K562 (cell line): Measurements from ENCODE around the gene MET. TPM values are rescaled to one million over a fixed set of nuclear protein-coding genes. Genes with fewer than 3 reads are reported as not detected.
A peak's percentile ranks its signal among the peaks of the same experiment; 100 is the strongest.
"Not testable (repeated sequence)": the region's sequence is repeated elsewhere in the genome, so short reads cannot be mapped to it uniquely, and the experiment has no call there.

Experiments used
- ATAC-seq: fragments of 200-7000 bp; cut with Tn5 transposase; 3 replicates; pipeline ENCODE4 v1.9.1; 2020; ENCODE audit warnings: moderate library complexity
- BruUV-seq: library from RNA; stranded (reverse); fragments of 400-500 nt; replicated peaks from 2 replicates; lab custom pipeline; 2021; lab: Mats Ljungman, UMichigan
- CTCF ChIA-PET: fragments of 300-600 bp; formaldehyde crosslinking; extraction: SDS; loops from one replicate; lab custom pipeline; 2021; ENCODE audit warnings: low intra/inter-chr PET ratio; lab: Yijun Ruan, JAX
- POLR2A ChIA-PET: fragments of 300-600, 350-650 bp; sonication (Branson Sonifier 250); formaldehyde crosslinking; extraction: SDS; loops from one replicate; lab custom pipeline; 2021; ENCODE audit warnings: antibody characterized with exemption, inconsistent platforms; lab: Yijun Ruan, JAX
- DNase-seq, 4 experiments: peaks; one replicate each; pipeline versions ENCODE4 v3.0.0 to v3.0.0-alpha.2; 2011 to 2018; ENCODE audit warnings: low spot score in 3 of 4, mixed read lengths in 3 of 4; ENCODE audit errors: extremely low read depth in 1 of 4
- FAIRE-seq: peaks from 2 replicates; lab custom pipeline; 2011; peaks lifted over from hg19 to GRCh38; lab: Jason Lieb, UNC
- H2AFZ ChIP-seq: 2 replicates; pipeline ENCODE4 v1.6.0; 2011; ENCODE audit warnings: low read depth, low read length, control low read depth, inconsistent platforms
- H3K27ac ChIP-seq: fragments of 200-600 bp; 3 replicates; pipeline ENCODE4 v1.8.0; 2011; ENCODE audit warnings: low read depth, mild to moderate bottlenecking, control low read depth, inconsistent platforms, low read length, moderate library complexity, mixed read lengths; ENCODE audit errors: extremely low read depth
- H3K27me3 ChIP-seq, 2 experiments: fragments of 300-600 bp in 1 of 2; 2 replicates in 1 of 2; 3 replicates in 1 of 2; pipeline versions ENCODE4 v1.6.0 to v1.8.0; 2011; ENCODE audit warnings: inconsistent platforms in 2 of 2, low read length in 2 of 2, mild to moderate bottlenecking in 1 of 2, mixed read lengths in 1 of 2, moderate library complexity in 1 of 2; ENCODE audit not compliant: control insufficient read depth in 2 of 2, insufficient read depth in 2 of 2
- H3K36me3 ChIP-seq: fragments of 300-600 bp; 3 replicates; pipeline ENCODE4 v1.8.0; 2011; ENCODE audit warnings: mild to moderate bottlenecking, low read length, inconsistent platforms; ENCODE audit not compliant: control insufficient read depth, insufficient read depth
- H3K4me1 ChIP-seq, 2 experiments: fragments of 200-600 bp in 1 of 2; replicated peaks in 1 of 2; 2 replicates in 1 of 2; 3 replicates in 1 of 2; pipeline versions ENCODE4 v1.5.1 to v1.8.0; 2011; ENCODE audit warnings: inconsistent platforms in 2 of 2, low read length in 2 of 2, mild to moderate bottlenecking in 1 of 2, mixed read lengths in 1 of 2, moderate library complexity in 1 of 2; ENCODE audit not compliant: control insufficient read depth in 2 of 2, insufficient read depth in 2 of 2
- H3K4me2 ChIP-seq: 2 replicates; pipeline ENCODE4 v1.6.1; 2011; ENCODE audit warnings: low read length, control low read depth, inconsistent platforms, mixed read lengths; ENCODE audit not compliant: insufficient read depth
- H3K4me3 ChIP-seq: fragments of 200-600 bp; sonication (generic), shearing (Covaris generic); 2 replicates; pipeline ENCODE4 v1.5.1; 2016; ENCODE audit warnings: control low read depth, inconsistent platforms
- H3K79me2 ChIP-seq: fragments of 200-600 bp; 3 replicates; pipeline ENCODE4 v1.8.0; 2011; ENCODE audit warnings: low read length, inconsistent platforms; ENCODE audit not compliant: control insufficient read depth, insufficient read depth
- H3K9ac ChIP-seq, 2 experiments: 2 replicates each; pipeline versions ENCODE4 v1.6.0 to v1.6.1; 2011; ENCODE audit warnings: low read depth in 2 of 2, low read length in 2 of 2, control low read depth in 1 of 2, inconsistent platforms in 1 of 2, mild to moderate bottlenecking in 1 of 2, mixed read lengths in 1 of 2; ENCODE audit not compliant: insufficient read depth in 1 of 2
- H3K9me1 ChIP-seq: one replicate; pipeline ENCODE4 v1.6.0; 2011; ENCODE audit warnings: inconsistent platforms, mild to moderate bottlenecking, low read length, moderate library complexity; ENCODE audit not compliant: control insufficient read depth, insufficient read depth
- H3K9me3 ChIP-seq: replicated peaks from 2 replicates; pipeline ENCODE4 v1.5.1; 2011; ENCODE audit warnings: low read depth, low read length, inconsistent platforms; ENCODE audit not compliant: control insufficient read depth, insufficient read depth
- H4K20me1 ChIP-seq: replicated peaks from 2 replicates; pipeline ENCODE4 v1.6.1; 2011; ENCODE audit warnings: low read length, inconsistent platforms, mixed read lengths; ENCODE audit not compliant: control insufficient read depth, insufficient read depth
- ADNP ChIP-seq: fragments of 200-800 bp; sonication (Bioruptor generic); IDR thresholded peaks from 2 replicates; pipeline ENCODE4 v1.6.1; 2016; ENCODE audit warnings: missing genetic modification characterization, missing compliant biosample characterization
- BCOR ChIP-seq: fragments of 450-650 bp; IDR thresholded peaks from 2 replicates; pipeline ENCODE4 v1.6.1; 2016
- RBM25 ChIP-seq: fragments of 200-400 bp; formaldehyde crosslinking; IDR thresholded peaks from 2 replicates; pipeline ENCODE4 v1.6.1; 2018; ENCODE audit warnings: low read length, low read depth, moderate library complexity; ENCODE audit not compliant: severe bottlenecking
- SMAD4 ChIP-seq: fragments of 250-450 bp; sonication (Bioruptor Pico); conservative IDR thresholded peaks from 2 replicates; pipeline ENCODE4 v1.8.0; 2021; ENCODE audit warnings: inconsistent platforms, mild to moderate bottlenecking, moderate library complexity
- SRSF3 ChIP-seq: fragments of 200-400 bp; formaldehyde crosslinking; IDR thresholded peaks from 2 replicates; pipeline ENCODE4 v1.6.1; 2016; ENCODE audit warnings: mild to moderate bottlenecking, low read length, moderate library complexity; ENCODE audit not compliant: insufficient read depth
- WGBS: fragments of 100-300 bp; shearing (Covaris generic); methylation state at CpG from one replicate; pipeline ENCODE4 v1.1.6; 2016; ENCODE audit warnings: low coverage, mixed read lengths; ENCODE audit not compliant: insufficient coverage; ENCODE audit errors: missing lambda C conversion rate; 5-methylcytosine and 5-hydroxymethylcytosine counted together
- in situ Hi-C: fragments of 300-500 bp; cut with MboI; formaldehyde crosslinking; loops from 4 replicates; pipeline ENCODE4 v1.15.0; 2018; ENCODE audit warnings: inconsistent platforms, mixed read lengths
- intact Hi-C: fragments of 100-400 bp; cut with micrococcal nuclease; formaldehyde crosslinking; loops from 2 replicates; pipeline ENCODE4 v1.14.2; 2022
- polyA plus RNA-seq, 8 experiments: library from polyadenylated mRNA; depleted of rRNA in 4 of 8; stranded (reverse) in 5 of 8; unstranded in 3 of 8; fragments of >200 nt; fragmentation: Nextera tagmentation in 2 of 8; fragmentation: Illumina TruSeq in 1 of 8; extraction: Ambion mirVana in 2 of 8; extraction: Trizol in 1 of 8; gene quantifications; 2 replicates each; pipeline versions ENCODE4 v1.2.1 to v1.2.3, GENCODE V29; 2011 to 2014; ENCODE audit warnings: inconsistent platforms in 1 of 8, missing spikeins in 1 of 8
- total RNA-seq, 7 experiments: library from RNA; depleted of rRNA in 6 of 7; stranded (reverse); fragments of >200 nt in 6 of 7; fragmentation: Illumina TruSeq in 2 of 7; extraction: Trizol in 2 of 7; gene quantifications; 2 replicates each; pipeline versions ENCODE4 v1.2.1 to v1.2.3, GENCODE V29; 2011 to 2021; ENCODE audit warnings: low replicate concordance in 1 of 7

Gene MET
- total and polyA plus RNA-seq, 9 of the 15 experiments (the other 6 are each of a cell fraction or from before 2014, with no cell fraction given), result 0.84 to 2.4 (median 1.1) TPM

GRCh38 chr7:116638592-116638991 lies 33.4 kb upstream of the MET start:
- H2AFZ ChIP-seq, H3K4me2 ChIP-seq, H3K9ac ChIP-seq, H3K36me3 ChIP-seq, H3K4me1 ChIP-seq, H3K9me3 ChIP-seq, H4K20me1 ChIP-seq, BruUV-seq, H3K27me3 ChIP-seq, H3K9me1 ChIP-seq, intact Hi-C loops, DNase-seq, FAIRE-seq, ATAC-seq, H3K79me2 ChIP-seq, H3K27ac ChIP-seq, CTCF ChIA-PET, H3K4me3 ChIP-seq, in situ Hi-C loops: not testable (repeated sequence)
- peak; percentile 58; the same call in 1 of the 2 replicates for TF ChIP-seq SMAD4 (CRISPR knock-in tag)
- POLR2A ChIA-PET, result interaction anchor here (0.6 kb wide), 1 partner anchor 327 kb away, joined by 3 read pairs; no protein-coding TSS in a partner anchor
- WGBS, result 4% methylated on average over 29 of the region's 29 CpGs

DNA sequence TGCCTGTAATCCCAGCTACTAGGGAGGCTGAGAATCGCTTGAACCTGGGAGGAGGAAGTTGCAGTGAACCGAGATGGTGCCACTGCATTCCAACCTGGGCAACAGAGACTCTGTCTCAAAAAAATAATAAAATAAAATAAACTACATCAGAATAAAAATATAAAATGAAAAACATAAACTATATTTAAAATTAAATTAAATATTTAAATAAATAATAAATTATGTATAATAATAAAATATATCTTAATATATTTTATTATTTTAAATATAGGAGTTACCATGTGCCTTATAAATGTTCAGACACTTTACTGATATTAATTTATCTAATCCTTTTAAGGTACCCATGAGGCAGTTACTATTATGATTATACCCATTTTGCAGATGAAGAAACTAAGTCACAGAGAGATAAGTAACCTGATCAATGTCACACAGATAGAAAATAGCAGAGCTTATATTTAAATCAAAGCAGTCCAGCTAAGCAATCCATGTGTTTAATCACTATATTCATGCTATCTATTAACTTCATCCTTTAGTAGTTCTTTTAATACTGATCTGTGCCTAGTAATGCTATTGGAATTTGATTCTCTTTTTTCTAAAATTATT lies 30.3 kb upstream of the MET start:
- no peak overlapping the region for H3K4me3 ChIP-seq
- no peak for FAIRE-seq
- H3K4me2 ChIP-seq, result no peak overlapping the region
- ChIA-PET POLR2A (no interaction called here), CTCF (no interaction called here)
- H3K9ac ChIP-seq, result no peak overlapping the region
- H3K4me1 ChIP-seq, result no peaks in the 10 kb centered on the region; a peak in 1 of 5 replicates
- H3K27me3 ChIP-seq, result 0 out of 5 replicates have a peak, but pooled peaks cover 0 to 2% of the 10 kb centered on the region in 2 experiments
- intact Hi-C loops (no loop called here), in situ Hi-C loops (no loop called here)
- no peak overlapping the region for H3K27ac ChIP-seq
- H4K20me1 ChIP-seq, result no peaks in the 10 kb centered on the region
- no peaks in the 10 kb centered on the region for H3K9me3 ChIP-seq
- DNase-seq, result no peak
- WGBS, result 0% methylated on average over 2 of the region's 2 CpGs
- no peaks in the 10 kb centered on the region for H3K36me3 ChIP-seq
- H3K79me2 ChIP-seq, result no peaks in the 10 kb centered on the region
- no TSS peak for BruUV-seq
- no peak for ATAC-seq
- TF ChIP-seq SRSF3 (no peak), ADNP (tag) (0 out of 2 replicates have a peak, but pooled peaks have one; percentile 29), BCOR (0 out of 2 replicates have a peak, but pooled peaks have one; percentile 18), RBM25 (peak; percentile 99)
- no peak overlapping the region for H2AFZ ChIP-seq
- no peaks in the 10 kb centered on the region for H3K9me1 ChIP-seq

DNA sequence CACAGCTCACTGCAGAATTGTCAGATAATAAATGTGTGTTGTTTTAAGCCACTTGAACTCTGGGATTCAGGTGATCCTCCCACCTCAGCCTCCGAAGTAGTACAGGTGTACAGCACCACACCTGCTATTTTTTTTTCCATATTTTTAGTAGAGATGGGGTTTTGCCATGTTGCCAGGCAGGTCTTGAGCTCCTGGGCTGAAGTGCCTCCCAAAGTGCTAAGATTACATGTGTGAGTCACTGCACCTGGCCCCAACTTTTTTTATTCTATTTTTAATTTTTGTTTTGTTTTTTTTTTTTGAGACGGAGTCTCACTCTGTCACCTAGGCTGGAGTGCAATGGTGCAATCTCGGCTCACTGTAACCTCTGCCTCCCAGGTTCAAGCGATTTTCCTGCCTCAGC lies 28.8 kb upstream of the MET start:
- H3K79me2 ChIP-seq, H3K9me1 ChIP-seq, BruUV-seq, intact Hi-C loops, H4K20me1 ChIP-seq, ATAC-seq, H3K27me3 ChIP-seq, DNase-seq, H3K9me3 ChIP-seq, H3K9ac ChIP-seq, H3K4me1 ChIP-seq, H3K4me2 ChIP-seq, CTCF ChIA-PET, H3K4me3 ChIP-seq, H3K36me3 ChIP-seq, H3K27ac ChIP-seq, FAIRE-seq, H2AFZ ChIP-seq, in situ Hi-C loops: not testable (repeated sequence)
- WGBS, result 0% methylated on average over 4 of the region's 4 CpGs
- POLR2A ChIA-PET, result interaction anchor here (1.0 kb wide), 1 partner anchor 9 kb away, joined by 3 read pairs; no protein-coding TSS in a partner anchor
